ENCODE data around the gene NAGLU.

- TF ChIP-seq CTCF (IDR thresholded peaks at IDR 0.05 in 4 of 5, conservative IDR thresholded peaks at IDR 0.05 in 1 of 5) (no peak), POLR2A (IDR thresholded peaks at IDR 0.05) (no peak)
Observed at GRCh38 chr17:42581744-42582270, 45.8 kb downstream of the NAGLU start.
